ENCODE data around the gene TVP23C.

DNA sequence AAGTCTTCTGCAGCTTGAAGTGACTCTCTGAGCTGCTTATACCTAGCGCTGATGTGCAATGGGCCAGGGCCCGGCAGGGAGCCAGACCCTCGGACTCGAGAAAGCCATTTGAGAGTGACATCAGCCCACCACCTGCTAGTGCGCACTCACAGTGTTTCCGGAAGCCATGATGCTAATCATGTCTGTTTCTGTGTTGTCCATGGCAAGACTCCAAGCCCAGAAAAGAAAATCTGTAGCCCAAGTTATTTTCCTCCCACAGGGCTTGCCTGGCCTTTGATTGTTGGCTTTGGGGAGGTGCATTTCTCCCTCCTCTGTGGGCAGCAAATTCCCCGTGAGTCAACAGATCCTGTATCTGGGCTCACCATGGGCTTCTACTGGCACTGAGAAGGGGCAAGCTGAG is 94.0 kb downstream of the TVP23C start:
- TF ChIP-seq POLR2A (IDR thresholded peaks at IDR 0.05) = no peak
- TF ChIP-seq, protein P1, sequence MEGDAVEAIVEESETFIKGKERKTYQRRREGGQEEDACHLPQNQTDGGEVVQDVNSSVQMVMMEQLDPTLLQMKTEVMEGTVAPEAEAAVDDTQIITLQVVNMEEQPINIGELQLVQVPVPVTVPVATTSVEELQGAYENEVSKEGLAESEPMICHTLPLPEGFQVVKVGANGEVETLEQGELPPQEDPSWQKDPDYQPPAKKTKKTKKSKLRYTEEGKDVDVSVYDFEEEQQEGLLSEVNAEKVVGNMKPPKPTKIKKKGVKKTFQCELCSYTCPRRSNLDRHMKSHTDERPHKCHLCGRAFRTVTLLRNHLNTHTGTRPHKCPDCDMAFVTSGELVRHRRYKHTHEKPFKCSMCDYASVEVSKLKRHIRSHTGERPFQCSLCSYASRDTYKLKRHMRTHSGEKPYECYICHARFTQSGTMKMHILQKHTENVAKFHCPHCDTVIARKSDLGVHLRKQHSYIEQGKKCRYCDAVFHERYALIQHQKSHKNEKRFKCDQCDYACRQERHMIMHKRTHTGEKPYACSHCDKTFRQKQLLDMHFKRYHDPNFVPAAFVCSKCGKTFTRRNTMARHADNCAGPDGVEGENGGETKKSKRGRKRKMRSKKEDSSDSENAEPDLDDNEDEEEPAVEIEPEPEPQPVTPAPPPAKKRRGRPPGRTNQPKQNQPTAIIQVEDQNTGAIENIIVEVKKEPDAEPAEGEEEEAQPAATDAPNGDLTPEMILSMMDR (IDR thresholded peaks at IDR 0.05) = no peak
